ENCODE data around the gene OR5B3.
"Not testable (repeated sequence)": the region's sequence is repeated elsewhere in the genome, so short reads cannot be mapped to it uniquely, and the experiment has no call there.

OR5B3 gene

DNA sequence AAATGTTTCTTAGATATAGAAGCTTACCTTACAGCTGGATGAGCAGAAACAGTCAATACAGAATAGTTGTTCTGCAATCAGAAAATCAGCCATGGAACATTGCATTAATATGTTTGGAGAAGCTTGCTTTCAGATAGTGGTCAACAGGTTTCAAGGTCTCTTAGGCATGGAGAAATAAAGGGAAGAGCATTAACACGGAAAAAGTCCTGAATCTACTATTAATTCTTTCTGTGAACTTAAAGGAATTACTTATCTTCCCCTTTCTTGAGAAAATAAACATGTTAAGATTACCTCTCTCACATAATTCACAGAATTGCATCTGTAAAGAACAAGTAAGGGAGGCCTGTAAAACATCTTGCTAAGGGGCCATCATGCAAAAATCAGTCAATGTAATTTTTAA is at the start of gene OR5B3:
OR5B3 (minus strand) TSS at position 101 of the 400 bp plus-strand sequence. CDS start 3,465 bp downstream, outside the sequence.
- no peak for DNase-seq (ENCODE audit: low read depth)

DNA sequence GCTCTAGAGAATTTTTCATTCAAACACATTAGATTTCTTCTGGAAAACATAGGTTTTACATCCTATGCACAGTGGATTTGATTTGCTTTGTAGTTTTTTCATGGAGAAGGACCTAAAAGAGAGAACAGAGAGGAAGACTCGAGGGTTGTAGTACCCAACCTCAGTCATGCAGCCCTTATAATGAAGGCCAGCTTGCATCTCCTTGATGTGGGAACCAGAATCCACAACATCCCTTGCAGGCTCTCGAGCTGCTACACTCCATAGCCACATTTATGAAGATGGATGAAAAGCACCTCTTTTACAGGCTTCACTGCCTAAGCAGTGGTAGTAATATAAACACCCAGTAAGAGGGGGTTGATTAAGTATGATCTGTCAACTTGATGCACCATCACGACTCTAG is 44.9 kb upstream of the OR5B3 start:
- DNase-seq (ENCODE audit: low read depth), result no peak

DNA sequence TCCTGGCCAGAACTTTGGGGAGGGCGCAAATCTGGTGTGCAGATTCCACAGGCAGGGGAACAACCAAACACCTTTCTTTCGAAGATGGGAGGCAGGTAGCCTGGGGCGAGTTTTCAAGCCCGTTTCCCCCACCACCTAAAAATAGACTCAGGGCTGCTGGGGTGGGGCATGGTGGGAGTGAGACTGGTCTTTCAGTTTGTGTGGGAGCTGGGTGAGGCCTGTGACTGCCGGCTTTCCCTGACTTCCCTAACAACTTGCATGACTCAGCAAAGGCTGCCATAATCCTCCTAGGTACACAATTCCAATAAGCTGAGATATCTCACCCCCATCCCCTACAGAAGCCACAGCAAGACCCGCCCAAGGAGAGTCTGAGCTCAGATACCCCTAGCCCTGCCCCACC is 39.6 kb upstream of the OR5B3 start:
- DNase-seq (ENCODE audit: low read depth), result no peak

DNA sequence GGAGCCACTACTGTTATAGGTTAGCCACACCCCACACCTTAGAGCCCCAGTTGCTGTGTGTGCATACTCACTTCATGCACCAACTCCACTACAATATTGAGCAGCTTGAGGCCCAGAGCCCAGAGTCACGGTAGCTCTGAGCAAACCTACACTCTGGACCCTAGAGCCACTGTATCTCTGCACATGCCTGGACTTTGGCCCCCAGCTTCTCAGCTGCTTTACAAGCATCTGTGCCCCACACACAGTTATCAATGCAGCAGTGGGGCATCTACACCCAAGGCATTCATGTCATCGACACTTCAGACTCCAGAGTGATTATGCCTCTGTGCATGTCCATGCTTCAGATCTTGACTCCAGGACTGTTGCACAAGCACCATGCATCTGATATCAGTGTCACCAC is 37.6 kb upstream of the OR5B3 start:
- no peak for DNase-seq (ENCODE audit: low read depth)

DNA sequence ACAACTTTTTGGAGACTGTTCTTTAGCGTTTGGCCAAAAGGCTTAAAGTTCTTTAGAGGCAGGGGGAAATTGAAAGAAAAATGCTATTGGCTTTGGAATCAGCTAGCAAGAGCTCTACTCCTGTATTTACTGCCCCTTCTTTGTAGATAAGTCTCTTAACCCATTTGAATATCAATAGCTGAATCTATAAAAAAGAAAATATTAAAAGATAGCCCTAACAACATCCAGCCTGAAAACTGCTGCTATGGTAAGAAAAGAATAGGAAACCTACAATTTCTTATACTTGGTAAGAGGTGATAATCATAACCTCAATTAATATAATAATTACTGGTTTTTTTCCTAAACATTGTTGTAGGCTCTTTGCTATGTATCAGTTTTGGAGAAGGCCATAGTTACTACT is 35.5 kb upstream of the OR5B3 start, which contains the start of gene OR5B12:
OR5B12 (minus strand) TSS at position 101 of the 400 bp plus-strand sequence. CDS start 2,085 bp downstream, outside the sequence.
- DNase-seq (ENCODE audit: low read depth), result no peak

DNA sequence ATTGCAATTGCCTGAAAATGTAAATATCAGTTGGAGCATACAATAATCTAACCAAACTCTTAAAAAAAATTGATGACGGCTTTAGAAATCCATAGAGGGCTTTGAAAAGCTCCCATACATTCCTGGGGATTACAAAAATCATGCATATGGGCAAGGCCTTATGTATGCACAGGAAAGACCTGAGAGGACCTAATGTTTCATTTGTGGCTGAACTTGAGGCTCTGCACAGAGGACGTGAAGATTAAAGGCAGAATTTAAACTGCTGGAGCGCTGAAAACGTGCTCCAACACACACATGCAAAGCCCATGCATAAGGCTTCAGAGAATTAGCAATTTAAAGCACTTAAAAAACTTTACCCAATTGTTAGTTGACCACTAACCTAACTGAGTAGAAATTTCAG is 31.8 kb upstream of the OR5B3 start:
- DNase-seq (ENCODE audit: low read depth), result no peak

DNA sequence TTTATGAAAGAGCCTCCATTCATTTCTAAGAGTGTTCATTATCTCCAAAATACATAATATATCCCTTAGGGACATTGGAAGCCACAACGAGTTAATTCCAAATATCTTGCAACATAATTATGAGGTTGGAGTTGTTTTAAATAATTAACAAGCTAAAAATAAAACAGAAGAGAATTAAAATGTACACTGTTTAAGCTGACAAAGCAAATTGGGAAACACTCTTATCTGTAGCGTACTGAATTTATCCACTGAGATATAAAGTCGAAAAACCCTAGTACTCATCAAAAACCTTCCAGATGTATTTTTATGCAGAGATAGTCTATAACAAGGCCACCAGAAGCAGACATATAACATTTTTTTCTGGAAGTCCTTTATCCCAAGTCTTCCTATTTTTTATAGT is 27.5 kb upstream of the OR5B3 start:
- no peak for DNase-seq (ENCODE audit: low read depth)

DNA sequence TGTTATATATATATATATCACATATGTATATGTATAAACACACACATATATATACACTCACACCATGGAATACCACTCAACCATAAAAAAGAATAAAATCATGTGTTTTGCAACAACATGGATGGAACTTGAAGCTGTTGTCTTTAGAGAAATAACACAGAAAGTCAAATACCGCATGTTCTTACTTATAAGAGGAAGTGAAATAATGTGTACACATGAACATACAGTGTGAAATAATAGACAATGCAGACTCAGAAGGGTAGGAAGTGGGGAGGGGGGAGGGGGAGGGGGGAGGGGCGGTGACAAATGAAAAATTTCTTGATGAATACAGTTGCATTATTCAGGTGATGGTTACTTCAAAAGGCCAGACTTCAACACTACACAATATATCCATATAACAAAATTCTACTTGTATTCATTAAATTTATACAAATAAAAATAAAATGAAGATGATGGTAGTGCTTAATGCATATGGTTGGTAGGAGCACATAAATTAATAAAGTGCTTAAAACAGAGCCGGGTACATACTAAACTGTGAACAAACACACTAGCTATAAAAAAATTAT is 27.0 kb upstream of the OR5B3 start:
- no peak for DNase-seq (ENCODE audit: low read depth)

DNA sequence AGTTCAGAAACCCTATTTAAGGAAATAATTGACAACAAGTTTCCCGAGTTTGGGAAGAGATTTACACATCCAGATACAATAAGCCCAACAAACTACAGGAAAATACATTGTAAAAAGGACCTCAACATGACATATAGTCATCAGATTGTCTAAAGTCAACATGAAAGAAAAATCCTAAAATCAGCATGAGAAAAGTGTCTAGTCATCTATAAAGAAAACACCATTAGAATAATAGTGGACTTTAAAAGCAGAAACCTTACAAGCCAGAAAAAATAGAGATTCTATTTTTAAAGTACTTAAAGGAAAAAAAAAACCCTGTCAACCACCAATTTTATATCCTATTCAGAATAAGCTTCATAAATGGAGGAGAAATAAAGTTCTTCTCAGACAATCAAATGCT is 22.6 kb upstream of the OR5B3 start:
- DNase-seq (ENCODE audit: low read depth), result no peak

DNA sequence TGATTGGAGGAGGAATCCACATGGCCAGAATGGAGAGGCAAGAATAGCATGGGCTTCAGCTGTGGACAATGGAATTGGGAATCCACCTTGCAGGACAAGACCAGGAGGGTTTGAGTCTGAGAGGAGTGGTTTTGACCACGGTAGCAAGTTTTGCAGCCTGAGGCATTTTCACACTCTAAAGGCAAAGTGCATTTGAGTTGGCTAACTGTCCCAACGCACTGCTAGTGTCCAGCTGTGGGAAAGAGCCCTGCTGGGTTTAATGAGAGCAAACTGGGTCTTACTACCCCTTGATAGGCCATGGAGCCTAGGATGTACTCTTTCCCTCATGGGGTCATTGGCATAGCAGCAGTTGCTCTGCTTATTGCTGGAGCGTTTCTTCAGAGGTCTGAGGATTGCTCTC is 21.3 kb upstream of the OR5B3 start, which contains the start of gene OR5B2:
OR5B2 (minus strand) TSS at position 101 of the 400 bp plus-strand sequence. CDS start 4,860 bp downstream, outside the sequence.
- no peak for DNase-seq (ENCODE audit: low read depth)

DNA sequence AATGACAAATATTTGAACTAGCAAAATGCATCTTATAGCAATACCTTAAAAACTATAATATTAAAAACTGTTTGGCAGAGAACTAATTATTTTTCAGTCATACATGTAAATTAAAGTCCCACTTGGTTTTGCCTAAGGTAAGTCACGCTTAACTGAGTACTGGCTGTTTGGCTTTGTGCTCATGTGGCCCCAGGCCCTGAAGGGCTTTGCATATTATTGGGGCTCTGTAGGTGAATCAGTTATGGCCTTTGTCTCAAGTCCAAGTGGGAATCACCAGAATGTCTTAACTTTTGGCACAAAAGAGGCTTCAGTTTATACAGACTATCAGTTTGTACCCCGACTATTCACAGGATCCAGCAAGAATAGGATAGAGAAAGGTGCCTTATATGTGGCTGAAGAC is 7.1 kb downstream of the OR5B3 start:
- not testable (repeated sequence) for DNase-seq (ENCODE audit: low read depth)

DNA sequence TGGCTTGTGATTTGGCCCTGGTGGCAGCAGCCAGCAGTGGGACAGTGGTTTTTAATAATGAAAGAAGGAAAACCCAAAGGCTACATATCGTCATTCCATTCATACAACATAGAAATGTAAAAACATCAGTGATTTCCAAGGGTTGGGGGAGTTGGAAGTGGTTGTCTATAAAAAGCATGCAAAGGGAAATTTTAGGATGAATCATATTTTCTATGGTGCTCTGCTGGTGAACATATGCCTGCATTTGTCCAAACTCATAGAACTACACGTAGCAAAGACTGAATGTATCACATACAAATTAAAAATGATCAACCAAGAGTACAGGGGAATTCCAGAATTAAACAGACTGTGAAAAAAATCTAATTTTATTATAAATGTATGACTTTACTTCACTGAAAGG is 11.1 kb downstream of the OR5B3 start:
- peak; percentile 80 for DNase-seq (ENCODE audit: low read depth)

DNA sequence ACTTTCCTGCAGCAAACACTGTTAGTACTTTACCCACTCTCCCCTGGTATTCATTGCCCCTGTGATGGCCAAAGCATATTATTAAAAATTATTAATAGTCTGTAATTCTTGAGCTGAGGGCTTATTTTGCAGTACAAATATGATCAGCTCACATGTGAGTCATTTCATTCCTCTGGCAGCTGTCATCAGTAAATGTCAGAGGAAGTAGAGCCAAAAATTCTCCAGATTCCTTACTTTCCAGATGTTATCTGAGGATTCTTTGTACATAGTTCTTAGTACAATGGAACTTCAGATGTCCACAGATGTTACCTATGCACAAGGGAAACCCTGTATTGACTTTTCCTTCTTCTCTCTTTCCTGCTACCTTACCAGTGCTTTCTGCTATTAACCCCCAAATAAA is 12.5 kb downstream of the OR5B3 start:
- peak; percentile 91 for DNase-seq (ENCODE audit: low read depth)

DNA sequence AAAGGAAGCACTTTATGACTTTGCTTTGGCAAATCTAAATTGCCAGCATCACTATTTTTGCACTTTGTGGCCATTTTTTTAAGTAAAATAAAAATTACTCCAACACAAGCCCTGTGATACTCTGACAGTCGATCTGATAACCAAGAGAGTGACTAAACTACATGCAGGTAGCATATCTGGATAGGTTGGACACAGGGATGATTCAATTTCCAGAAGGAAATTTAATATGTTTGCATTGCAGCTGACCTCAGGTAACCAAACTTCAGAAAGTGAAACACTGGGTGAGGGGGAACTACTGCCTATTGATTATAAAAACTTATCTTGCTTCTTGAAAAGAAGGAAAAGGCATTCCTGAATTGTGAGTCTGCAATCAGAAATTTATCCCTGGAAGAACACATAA is 13.9 kb downstream of the OR5B3 start:
- no peak for DNase-seq (ENCODE audit: low read depth)

DNA sequence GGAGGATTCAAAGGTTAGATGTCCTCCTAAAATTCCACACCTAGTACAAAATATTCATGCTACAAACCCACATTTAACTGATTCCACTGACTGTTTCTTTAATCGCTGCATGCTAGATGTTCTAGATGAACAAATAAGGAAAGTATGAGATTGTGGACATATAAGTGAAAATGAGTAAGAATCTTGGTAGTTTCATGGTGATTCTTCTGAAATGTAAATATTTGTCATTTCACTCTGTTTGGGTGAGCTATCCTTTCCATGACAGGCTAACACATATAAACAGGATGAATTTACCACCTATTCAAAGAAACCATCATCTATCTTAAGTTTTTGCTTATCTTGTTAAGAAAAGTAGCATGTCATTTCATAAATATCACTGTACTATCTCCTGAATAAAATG is 14.8 kb downstream of the OR5B3 start:
- peak; percentile 63 for DNase-seq (ENCODE audit: low read depth)

DNA sequence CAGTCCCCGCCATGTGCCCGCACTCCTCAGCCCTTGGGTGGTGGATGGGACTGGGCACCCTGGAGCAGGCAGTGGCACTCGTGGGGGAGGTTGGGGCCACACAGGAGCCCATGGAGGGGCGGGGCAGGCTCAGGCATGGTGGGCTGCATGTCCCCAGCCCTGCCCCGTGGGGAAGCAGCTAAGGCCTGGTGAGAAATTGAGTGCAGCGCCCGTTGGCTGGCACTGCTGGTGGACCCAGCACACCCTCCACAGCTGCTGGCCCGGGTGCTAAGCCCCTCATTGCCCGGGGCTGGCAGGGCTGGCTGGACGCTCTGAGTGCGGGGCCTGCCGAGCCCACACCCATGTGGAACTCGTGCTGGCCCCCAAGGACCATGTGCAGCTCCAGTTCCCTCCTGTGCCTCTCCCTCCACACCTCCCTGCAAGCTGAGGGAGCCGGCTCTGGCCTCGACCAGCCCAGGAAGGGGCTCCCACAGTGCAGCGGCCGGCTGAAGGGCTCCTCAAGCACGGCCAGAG is 16.1 kb downstream of the OR5B3 start:
- no peak for DNase-seq (ENCODE audit: low read depth)

DNA sequence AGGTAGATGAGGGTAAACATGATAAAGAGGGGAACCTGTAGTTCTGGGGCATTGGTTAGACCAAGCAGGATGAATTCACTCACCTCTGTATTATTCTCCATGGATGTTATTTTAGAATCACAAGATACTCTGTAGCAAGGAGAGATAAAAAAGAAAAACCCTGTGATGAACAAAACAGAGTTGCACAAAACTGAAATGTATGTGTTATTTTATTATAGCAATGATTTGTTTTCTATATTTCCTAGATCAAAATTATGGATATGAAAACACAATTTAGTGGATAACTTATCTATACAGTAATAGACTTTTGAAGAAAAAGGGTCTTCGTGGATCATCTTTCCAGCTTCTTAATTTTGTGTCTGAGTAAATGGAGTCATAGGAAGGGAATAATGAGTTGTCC is 47.7 kb downstream of the OR5B3 start, which contains the start of gene OR5B17:
OR5B17 (minus strand) TSS at position 101 of the 400 bp plus-strand sequence; CDS start at position 101, 0 bp downstream.
- DNase-seq (ENCODE audit: low read depth), result no peak

DNA sequence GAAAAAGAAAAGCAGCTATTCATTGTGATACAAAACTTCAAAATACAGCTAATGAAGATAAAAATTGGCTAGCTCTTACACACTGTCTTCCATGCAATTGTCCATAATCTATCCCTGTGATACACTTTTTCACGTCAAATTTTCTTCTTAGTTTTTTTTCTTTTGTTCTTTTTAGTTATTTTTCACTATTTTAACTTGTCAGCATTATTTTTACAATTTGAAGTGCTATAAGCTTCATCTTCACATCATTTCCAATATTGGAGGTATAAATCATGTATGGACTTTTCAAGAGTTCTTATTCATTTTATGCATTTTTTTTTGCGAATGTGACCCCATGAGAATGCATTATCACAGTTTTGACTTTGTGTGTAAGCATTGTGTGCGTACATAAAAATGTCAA is 51.9 kb downstream of the OR5B3 start:
- DNase-seq (ENCODE audit: low read depth), result no peak

All from EH (cell line).